Ascending aorta (tissue), 2 donors: ENCODE measurements around the gene KIRREL1. TPM values are rescaled to one million over a fixed set of nuclear protein-coding genes. Genes with fewer than 3 reads are reported as not detected.

Source experiments
- DNase-seq, 2 donors: peaks; one replicate each; pipeline ENCODE4 v3.0.0-alpha.2; 2019; ENCODE audit warnings: low spot score in 2 of 2
- H3K27ac ChIP-seq, 2 donors: fragments of 200-600 bp; sonication (generic); one replicate each; pipeline ENCODE4 v1.5.1; 2016 to 2017; ENCODE audit warnings: mild to moderate bottlenecking in 1 of 2
- H3K27me3 ChIP-seq: fragments of 200-600 bp; sonication (generic); one replicate; pipeline ENCODE4 v1.5.1; 2017
- H3K36me3 ChIP-seq, 2 donors: fragments of 200-600 bp; sonication (generic); one replicate each; pipeline ENCODE4 v1.5.1; 2016
- H3K4me1 ChIP-seq, 2 donors: fragments of 200-600 bp; sonication (generic); one replicate each; pipeline ENCODE4 v1.5.1; 2016 to 2017; ENCODE audit warnings: mild to moderate bottlenecking in 1 of 2
- H3K4me3 ChIP-seq, 2 donors: fragments of 200-600 bp; sonication (generic); one replicate each; pipeline ENCODE4 v1.5.1; 2016 to 2017; ENCODE audit warnings: mild to moderate bottlenecking in 1 of 2
- H3K9me3 ChIP-seq, 2 donors: fragments of 200-600 bp; sonication (generic); one replicate each; pipeline ENCODE4 v1.5.1; 2016
- CTCF ChIP-seq, 3 experiments: fragments of 200-600 bp in 2 of 3; fragments of 450-650 bp in 1 of 3; sonication (generic) in 2 of 3; IDR thresholded peaks; one replicate each; pipeline ENCODE4 v1.5.1; 2016 to 2019; ENCODE audit warnings: antibody characterized with exemption in 3 of 3, mild to moderate bottlenecking in 1 of 3, moderate library complexity in 1 of 3
- intact Hi-C: fragments of 100-400 bp; cut with DNase I; formaldehyde crosslinking; loops from one replicate; pipeline ENCODE4 v1.15.1; 2023
- total RNA-seq: library from RNA; depleted of rRNA; stranded (reverse); fragments of >200 nt; gene quantifications from one replicate; pipeline ENCODE4 v1.1.0, GENCODE V29; 2016

The KIRREL1 gene
- total RNA-seq, 1 donor from 2014 or later = 114 TPM

GRCh38 chr1:158053276-158053675, 59.8 kb downstream of the KIRREL1 start:
- no peak for DNase-seq
- no peaks in the 10 kb centered on the region for H3K27me3 ChIP-seq
- no peak overlapping the region for H3K27ac ChIP-seq
- no peak for TF ChIP-seq CTCF (IDR thresholded peaks at IDR 0.05)
- peaks cover 0 to 20% of the 10 kb centered on the region in 2 donors for H3K4me1 ChIP-seq
- H3K36me3 ChIP-seq = peaks cover 0 to 10% of the 10 kb centered on the region in 2 donors
- H3K4me3 ChIP-seq = no peak overlapping the region
- no peaks in the 10 kb centered on the region for H3K9me3 ChIP-seq
- intact Hi-C loops = no loop called here

- H3K9me3 ChIP-seq = no peaks in the 10 kb centered on the region
- no peak overlapping the region for H3K4me3 ChIP-seq
- peaks cover 0 to 27% of the 10 kb centered on the region in 2 donors for H3K4me1 ChIP-seq
- H3K27ac ChIP-seq = no peak overlapping the region
- H3K36me3 ChIP-seq = peaks cover 0 to 10% of the 10 kb centered on the region in 2 donors
- intact Hi-C loops = no loop called here
- TF ChIP-seq CTCF (IDR thresholded peaks at IDR 0.05) = no peak
- DNase-seq = no peak
- no peaks in the 10 kb centered on the region for H3K27me3 ChIP-seq
These were observed 61.3 kb downstream of the KIRREL1 start for GRCh38 chr1:158054721-158055120.

- peaks cover 0 to 10% of the 10 kb centered on the region in 2 donors for H3K36me3 ChIP-seq
- H3K4me3 ChIP-seq = no peak overlapping the region
- no peak for TF ChIP-seq CTCF (IDR thresholded peaks at IDR 0.05)
- intact Hi-C loops = no loop called here
- no peaks in the 10 kb centered on the region for H3K9me3 ChIP-seq
- no peak overlapping the region for H3K27ac ChIP-seq
- DNase-seq = no peak
- H3K4me1 ChIP-seq = peaks cover 0 to 24% of the 10 kb centered on the region in 2 donors
- H3K27me3 ChIP-seq = no peaks in the 10 kb centered on the region
These were observed 62.4 kb downstream of the KIRREL1 start for GRCh38 chr1:158055854-158056253.

- Histone ChIP-seq H3K4me1 (peaks cover 0 to 24% of the 10 kb centered on the region in 2 donors), H3K27me3 (no peaks in the 10 kb centered on the region), H3K9me3 (no peaks in the 10 kb centered on the region), H3K36me3 (peaks cover 0 to 10% of the 10 kb centered on the region in 2 donors), H3K27ac (no peak overlapping the region), H3K4me3 (no peak overlapping the region)
- no peak for DNase-seq
- TF ChIP-seq CTCF (IDR thresholded peaks at IDR 0.05) = no peak
- intact Hi-C loops = no loop called here
These were observed 63.1 kb downstream of the KIRREL1 start for GRCh38 chr1:158056498-158056897.

GRCh38 chr1:158058237-158058985, 65.0 kb downstream of the KIRREL1 start:
- Histone ChIP-seq H3K4me3 (no peak overlapping the region), H3K27ac (no peak overlapping the region), H3K27me3 (no peaks in the 10 kb centered on the region), H3K9me3 (no peaks in the 10 kb centered on the region), H3K36me3 (peaks cover 0 to 10% of the 10 kb centered on the region in 2 donors), H3K4me1 (peaks cover 0 to 24% of the 10 kb centered on the region in 2 donors)
- DNase-seq = no peak
- intact Hi-C loops = no loop called here
- no peak for TF ChIP-seq CTCF (IDR thresholded peaks at IDR 0.05)
